Middle frontal gyrus (tissue), 1 donor: Measurements from ENCODE around the gene MUC22.
"Not testable (repeated sequence)": the region's sequence is repeated elsewhere in the genome, so short reads cannot be mapped to it uniquely, and the experiment has no call there.

Experiments
- DNase-seq: peaks from one replicate; pipeline ENCODE4 v3.0.0-alpha.2; 2015; ENCODE audit warnings: low spot score; ENCODE audit errors: extremely low spot score

MUC22 gene

DNA sequence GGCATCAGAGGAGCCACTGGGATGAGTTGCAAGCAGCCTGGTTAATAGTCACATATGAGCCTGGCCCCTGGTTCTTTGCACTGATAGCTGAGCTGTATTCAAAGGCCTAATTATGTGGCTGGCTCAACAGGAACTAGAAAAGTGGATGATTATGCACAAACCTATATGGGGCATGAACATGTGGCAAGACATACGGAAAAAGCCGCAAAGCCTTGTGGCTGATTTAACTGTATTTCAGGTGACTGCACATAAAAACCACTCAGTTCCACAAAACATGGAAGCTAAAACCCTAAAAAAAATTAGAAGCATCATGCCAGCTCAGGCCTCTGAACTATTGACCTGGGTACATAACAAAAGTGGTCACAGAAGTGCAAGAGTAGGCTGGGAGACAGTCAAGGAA is 13.0 kb upstream of the MUC22 start:
- no peak for DNase-seq

DNA sequence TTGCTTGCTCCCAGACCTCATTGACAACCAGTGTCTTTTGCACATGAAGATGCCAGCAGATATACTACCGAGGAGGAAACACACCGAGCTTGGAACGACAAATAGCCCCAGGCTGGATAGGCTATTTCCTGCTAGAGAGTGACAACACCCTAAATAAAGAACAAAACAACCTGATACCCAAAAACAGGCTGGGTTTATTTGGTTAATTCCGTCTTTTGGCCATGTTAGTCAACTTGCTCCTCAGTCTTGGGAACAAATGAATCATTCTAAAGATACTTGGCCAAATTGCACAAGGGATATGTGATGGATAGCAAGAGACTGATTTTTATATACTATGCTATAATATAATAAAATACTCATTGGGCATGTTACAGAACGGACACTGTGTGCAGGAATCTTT is 11.5 kb upstream of the MUC22 start:
- DNase-seq: no peak

DNA sequence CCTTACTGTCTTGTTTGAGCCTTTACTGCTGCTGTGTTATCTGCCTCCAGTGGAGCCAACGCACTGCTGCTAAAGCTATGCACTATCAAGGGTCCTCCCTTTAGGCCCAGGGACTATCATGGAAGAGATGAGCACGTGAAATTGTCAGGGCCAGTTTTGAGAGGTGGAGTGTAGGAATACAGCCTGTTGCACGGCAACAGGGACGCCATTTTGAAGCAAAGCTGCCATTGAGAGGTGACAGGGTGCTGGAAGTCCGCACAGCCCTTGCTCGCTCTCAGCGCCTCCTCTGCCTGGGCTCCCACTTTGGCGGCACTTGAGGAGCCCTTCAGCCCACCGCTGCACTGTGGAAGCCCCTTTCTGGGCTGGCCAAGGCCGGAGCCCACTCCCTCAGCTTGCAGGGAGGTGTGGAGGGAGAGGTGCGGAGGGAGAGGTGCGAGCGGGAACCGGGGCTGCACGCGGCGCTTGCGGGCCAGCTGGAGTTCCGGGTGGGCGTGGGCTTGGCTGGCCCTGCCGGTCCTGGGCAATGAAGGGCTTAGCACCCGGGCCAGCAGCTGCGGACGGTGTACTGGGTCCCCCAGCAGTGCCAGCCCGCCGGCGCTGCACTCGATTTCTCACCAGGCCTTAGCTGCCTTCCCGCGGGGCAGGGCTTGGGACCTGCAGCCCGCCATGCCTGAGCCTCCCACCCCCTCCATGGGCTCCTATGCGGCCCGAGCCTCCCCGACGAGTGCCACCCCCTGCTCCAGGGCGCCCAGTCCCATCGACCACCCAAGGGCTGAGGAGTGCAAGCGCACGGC is 10.0 kb upstream of the MUC22 start:
- DNase-seq: not testable (repeated sequence)

DNA sequence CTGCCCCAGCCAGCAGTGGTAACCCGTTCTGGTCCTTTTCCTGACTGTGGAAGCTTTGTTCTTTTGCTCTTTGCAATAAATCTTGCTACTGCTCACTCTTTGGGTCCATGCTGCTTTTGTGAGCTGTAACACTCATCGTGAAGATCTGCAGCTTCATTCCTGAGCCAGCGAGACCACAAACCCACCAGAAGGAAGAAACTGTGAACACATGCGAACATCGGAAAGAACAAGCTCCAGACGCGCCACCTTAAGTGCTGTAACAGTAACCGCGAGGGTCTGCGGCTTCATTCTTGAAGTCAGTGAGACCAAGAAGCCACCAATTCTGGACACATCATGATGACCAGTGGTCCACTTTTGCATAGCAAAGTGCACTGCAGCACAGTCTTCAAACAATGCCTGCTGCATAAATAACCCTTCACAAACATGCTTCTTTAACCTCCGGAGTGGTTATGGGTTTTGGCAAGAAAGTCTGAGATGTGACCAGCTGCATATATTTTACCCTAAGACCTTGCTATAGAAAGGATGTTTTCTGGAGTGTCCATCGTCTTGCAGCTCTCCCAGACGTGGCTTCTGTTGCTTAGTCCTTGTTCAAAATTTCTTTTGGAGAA is 8.9 kb upstream of the MUC22 start:
- DNase-seq: no peak

DNA sequence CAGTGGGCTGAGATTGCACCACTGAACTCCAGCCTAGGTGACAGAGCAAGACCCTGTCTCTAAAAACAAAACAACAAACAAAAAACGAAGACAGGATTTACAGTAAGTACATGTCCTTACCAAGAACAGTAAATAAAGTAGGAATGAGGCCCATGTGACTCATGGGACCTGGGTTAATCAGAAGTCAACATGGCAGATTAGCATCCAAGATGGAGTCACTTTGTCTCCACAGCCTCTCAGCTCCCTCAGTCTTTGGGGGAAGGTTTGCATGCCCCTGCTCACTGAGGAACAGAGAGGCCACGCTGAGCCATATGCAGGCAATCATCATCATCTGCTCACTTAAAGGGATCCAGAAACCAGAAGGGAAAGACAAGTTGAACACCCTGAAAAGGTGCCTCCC is 7.8 kb upstream of the MUC22 start:
- no peak for DNase-seq

DNA sequence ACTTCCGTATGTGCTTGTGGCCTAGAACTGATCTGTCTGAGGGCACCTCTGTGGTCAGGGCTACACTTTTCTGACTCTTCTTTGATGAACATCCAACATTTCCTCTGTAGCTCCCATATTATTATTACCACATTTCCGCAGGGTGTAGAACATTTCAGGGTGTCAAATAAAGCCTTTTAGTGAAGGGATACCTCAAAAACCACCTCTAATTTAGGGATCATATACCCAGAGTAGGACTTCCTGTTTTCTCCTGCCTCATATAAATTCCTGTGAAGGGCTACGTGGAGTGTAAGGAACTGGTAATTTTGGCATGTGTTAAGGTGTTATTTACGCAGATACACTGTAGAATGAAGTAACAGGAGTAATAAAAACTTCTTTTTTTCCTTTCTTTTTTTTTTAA is 5.5 kb upstream of the MUC22 start:
- no peak for DNase-seq

DNA sequence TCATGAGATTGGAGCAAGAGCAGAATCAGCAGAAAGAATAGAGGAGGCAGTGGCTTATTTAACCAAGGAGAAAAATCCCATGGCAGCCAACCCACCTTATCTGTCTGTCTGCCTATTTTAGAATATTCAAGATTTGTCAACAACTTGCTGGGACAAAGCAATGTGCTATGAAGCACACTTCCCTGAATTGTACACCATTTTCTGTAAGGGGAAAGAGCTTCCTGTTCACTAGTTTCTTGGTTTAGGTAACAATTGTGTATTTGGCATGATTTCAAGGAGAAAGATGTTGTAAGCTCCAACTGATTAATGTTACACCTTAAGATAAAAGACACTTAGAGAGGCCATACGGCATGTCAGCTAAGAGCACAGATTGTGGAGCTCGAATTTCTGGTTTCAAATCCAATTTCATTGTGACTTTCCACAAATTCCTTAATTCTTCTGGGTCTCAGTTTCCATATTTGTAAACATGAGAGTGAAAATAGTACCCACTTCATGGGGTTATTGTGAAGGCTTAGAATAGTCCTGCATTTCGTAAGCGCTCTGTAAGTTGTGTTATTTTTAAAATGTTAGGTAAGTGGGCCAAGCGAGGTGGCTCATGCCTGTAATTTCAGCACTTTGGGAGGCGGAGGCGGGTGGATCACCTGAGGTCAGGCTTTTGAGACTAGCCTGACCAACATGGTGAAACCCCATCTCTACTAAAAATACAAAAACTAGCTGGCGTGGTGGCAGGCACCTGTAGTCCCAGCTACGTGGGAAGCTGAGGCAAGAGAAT is 4.8 kb upstream of the MUC22 start:
- no peak for DNase-seq

DNA sequence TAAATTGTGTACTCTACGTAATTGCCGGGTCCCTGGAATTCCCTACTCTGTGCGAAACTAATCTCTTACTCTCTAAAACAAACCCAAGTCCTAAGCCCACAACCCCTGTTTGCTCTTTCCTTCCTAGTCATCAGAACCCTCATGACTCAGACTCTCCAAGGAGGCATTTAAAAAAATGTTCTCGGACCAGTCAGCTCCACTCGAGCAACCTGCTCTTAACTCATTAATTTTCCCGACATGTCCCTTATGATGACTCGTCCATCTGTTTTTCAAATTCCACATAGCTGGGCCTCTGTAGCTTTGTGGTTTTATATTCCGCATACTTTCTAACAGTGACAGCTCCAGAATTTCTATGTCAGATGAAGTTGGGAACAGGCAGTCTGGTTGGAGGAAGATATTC is 2.6 kb upstream of the MUC22 start:
- DNase-seq: no peak

DNA sequence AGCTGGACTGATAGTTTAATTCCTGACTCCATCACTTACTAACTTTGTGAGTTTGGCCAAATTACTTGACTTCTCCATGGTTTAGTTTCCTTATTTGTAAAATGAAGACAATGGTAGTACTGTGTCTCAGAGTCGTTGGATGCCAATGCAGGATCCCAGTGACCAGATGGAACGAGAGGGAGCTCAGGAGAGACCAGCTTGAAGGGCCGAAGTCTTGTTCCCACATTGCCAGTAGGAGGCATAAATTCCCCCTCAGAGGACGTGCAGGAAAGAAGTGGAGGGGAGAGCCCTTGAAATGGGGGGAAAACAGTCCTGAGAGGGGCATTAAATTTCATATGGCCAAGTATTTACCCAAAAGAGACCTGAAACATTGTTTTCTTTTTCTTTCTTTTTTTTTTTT is 2.1 kb upstream of the MUC22 start:
- no peak for DNase-seq

DNA sequence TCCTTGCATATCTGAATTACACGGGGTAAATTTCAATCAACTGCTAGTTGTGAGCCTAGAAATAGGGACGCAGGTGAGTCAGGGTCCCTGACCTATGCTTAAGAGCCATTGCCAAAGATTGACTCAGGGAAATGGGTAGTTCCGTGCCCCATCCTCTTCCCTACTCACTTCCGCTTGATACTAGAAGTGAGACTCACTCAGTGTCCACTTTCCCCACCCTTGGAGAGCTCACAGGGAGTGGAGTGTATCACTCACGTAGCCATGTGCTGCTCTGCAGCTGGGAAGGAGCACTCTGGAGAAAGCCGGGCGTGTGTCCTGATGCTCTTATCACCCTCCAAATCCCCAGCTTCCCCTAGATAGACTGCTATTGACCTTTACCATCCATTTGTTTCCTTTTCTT is 543 bp upstream of the MUC22 start:
- DNase-seq: no peak

DNA sequence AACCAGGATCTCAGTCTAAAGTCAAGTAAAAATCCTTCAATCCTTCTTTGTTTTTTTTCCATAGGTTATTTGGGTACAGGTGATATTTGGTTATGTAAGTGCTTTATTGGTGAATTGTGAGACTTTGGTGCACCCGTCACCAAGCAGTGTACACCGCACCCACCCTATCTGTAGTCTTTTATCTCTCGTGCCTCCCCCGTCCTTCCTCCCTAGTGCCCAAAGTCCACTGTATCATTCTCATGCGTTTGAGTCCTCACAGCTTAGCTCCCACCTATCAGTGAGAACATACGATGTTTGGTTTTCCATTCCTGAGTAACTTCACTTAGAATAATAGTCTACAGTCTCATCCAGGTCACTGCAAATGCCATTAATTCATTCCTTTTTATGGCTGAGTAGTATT is 879 bp downstream of the MUC22 start:
- DNase-seq: no peak

DNA sequence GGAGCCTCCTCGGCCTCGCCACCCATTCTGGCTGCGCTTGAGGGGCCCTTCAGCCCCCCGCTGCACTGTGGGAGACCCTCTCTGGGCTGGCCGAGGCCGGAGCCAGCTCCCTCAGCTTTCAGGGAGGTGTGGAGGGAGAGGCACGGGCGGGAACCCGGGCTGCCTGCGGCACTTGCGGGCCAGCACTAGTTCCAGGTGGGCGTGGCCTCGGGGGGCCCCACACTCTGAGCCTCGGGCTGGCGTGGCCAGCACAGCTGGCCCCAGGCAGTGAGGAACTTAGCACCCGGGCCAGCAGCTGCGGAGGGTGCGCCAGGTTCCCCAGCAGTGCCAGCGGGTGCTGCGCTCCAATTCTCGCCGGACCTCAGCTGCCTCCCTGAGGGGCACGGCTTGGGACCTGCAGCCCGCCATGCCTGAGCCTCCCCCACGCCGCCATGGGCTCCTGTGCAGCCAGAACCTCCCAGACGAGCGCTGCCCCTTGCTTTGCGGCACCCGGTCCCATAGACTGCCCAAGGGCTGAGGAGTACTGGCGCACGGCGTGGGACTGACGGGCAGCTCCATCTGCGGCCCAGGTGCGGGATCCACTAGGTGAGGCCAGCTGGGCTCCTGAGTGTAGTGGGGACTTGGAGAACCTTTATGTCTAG is 6.5 kb downstream of the MUC22 start:
- no peak for DNase-seq

DNA sequence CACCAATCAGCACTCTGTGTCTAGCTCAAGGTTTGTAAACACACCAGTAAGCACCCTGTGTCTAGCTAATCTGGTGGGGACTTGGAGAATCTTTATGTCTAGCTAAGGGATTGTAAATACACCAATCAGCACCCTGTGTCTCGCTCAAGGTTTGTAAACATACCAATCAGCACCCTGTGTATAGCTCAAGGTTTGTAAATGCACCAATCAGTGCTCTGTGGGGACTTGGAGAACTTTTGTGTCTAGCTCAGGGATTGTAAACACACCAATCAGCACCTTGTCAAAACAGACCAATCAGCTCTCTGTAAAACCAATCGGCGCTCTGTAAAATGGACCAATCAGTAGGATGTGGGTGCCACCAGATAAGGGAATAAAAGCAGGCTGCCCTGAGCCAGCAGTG is 7.2 kb downstream of the MUC22 start:
- DNase-seq: not testable (repeated sequence)

DNA sequence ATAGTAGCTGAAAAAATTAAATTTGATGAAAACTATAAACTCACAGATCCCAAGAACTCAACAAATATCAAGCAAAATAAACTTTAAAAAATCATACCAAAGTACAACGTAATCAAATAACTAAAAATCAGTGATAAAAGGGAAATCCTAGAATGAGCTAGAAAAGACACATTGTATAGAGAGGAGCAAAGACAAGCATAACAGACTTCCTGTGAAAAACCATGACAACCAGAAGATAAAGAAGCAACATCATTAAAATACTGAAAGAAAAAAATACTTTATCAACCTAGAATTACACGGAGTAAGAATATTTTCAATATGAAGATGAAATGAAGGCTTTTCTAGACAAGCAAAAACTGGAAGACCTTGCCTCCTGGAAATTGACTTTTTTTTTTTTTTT is 9.8 kb downstream of the MUC22 start:
- DNase-seq: no peak

DNA sequence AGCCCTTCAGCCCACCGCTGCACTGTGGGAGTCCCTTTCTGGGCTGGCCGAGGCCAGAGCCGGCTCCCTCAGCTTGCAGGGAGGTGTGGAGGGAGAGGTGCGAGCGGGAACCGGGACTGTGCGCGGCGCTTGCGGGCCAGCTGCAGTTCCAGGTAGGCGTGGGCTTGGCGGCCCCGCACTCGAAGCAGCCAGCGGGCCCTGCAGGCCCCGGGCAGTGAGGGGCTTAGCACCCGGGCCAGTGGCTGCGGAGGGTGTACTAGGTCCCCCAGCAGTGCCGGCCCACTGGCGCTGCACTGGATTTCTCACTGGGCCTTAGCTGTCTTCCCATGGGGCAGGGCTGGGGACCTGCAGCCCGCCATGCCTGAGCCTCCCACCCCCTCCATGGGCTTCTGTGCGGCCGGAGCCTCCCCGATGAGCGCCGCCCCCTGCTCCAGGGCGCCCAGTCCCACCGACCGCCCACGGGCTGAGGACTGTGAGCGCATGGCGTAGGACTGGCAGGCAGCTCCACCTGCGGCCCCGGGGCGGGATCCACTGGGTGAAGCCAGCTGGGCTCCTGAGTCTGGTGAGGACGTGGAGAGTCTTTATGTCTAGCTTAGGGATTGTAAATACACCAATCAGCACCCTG is 10.5 kb downstream of the MUC22 start:
- DNase-seq: not testable (repeated sequence)

DNA sequence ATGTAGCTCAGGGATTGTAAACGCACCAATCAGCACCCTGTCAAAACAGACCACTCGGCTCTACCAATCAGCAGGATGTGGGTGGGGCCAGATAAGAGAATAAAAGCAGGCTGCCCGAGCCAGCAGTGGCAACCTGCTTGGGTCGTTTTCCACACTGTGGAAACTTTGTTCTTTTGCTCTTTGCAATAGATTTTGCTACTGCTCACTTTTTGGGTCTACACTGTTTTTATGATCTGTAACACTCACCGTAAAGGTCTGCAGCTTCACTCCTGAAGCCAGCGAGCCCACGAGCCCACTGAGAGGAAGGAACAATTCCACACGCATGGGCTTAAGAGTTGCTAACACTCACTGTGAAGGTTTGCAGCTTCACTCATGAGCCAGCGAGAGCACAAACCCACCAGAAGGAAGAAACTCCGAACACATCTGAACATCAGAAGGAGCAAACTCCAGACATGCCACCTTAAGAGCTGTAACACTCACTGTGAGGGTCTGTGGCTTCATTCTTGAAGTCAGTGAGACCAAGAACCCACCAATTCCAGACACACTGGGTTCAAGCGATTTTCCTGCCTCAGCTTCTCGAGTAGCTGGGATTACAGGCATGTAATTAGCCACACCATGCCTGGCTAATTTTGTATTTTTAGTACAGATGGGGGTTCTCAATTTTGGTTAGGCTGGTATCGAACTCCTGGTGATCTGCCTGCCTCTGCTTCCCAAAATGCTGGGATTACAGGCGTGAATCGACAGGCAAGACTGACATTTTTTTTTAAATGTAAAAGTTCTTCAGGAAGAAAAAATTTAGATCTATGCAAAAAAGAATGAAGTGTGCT is 11.6 kb downstream of the MUC22 start:
- not testable (repeated sequence) for DNase-seq

DNA sequence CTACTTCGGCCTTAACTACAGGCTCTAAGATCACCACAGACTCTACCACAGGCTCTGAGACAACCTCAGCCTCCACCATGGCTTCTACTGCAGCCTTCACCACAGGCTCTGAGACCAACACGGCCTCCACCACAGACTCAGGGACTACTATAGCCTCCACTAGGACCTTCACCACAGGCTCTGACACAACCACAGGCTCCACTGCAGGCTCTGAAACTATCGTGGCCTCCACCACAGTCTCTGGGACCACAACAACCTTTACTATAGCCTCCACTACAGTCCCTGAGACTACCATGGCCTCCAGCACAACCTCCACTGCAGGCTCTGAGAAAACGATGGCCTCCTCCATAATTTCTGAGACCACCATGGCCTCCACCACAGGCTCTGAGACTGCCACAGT is 15.3 kb downstream of the MUC22 start:
- no peak for DNase-seq

DNA sequence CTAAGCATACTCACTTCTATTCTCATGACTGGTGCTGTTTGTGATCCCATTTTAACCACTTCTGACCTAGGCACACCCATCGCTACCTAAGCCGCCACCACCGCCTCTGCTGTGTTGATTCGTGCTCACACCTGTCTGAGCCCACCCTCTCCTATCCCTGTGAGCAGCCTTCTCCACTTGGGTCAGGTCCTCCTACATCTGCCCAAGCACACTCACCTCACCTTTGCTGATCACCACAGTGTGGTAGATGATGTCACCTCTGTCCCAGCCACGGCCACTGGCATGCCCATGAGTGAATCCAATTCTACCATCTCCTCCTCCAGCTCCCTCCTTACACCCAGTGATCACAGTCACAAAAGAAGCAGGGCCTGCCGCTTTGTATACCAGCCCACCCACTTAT is 20.8 kb downstream of the MUC22 start:
- DNase-seq: no peak

DNA sequence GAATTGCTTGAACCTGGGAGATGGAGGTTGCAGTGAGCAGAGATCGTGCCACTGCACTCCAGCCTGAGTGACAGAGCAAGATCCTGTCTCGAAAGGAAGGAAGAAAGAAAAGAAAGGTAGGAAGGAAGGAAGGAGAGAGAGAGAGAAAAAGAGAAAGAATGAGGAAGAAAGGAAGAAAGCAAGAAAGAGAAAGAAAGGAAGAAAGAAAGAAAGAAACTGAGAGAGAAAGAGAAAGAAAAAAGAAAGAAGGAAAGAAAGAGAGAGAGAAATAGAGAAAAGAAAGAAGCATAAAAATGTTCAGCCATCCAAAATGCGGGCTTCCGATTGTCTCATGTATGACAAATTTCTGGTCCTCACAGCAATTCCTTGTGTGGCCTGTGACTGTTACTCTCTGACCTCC is 22.8 kb downstream of the MUC22 start:
- no peak for DNase-seq

DNA sequence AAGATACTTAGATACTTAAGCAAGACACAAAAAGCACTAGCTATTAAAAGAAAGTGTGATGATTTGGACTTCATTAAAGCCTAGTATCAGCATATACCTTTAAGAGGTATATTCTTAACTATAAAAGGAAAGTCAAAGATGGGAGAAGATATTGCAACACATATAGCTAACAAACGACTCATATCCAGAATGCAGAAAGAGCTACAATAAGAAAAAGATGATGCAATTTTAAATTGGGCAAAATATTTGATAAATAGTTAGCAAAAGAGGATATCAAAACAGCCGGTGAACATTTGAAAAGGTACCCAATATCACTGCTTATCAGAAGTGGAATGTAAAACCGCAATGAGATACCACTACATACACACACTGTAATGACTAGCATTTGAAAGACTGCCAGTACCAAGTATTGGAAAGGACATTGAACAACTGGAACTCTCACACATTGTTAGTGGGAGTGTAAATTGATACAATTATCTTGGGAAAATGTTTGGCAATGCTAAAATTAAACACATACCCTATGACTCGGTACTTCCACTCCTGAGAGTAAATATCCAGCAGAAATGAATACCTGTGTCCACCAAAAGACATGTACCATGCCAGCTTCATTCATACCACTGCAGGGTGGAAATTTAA is 25.7 kb downstream of the MUC22 start:
- no peak for DNase-seq
